Articular chondrocyte of knee joint (primary cell): ENCODE measurements around the gene CLN3. TPM values are rescaled to one million over a fixed set of nuclear protein-coding genes. Genes with fewer than 3 reads are reported as not detected.

Source experiments
- total RNA-seq: library from RNA; depleted of rRNA; stranded (reverse); fragments of >200 nt; gene quantifications from 2 replicates; pipeline ENCODE4 v1.2.3, GENCODE V29; 2012

The CLN3 gene
- 15.8 and 18.1 TPM in 2 replicates for total RNA-seq

GRCh38 chr16:28491970-28492474, at the start of gene CLN3:
Gene CLN3 (minus strand): TSS chr16:28492074. CDS start chr16:28491759, 315 bp downstream.

GRCh38 chr16:28538733-28539596, 47.1 kb upstream of the CLN3 start, which contains the start of gene NUPR1:
Gene NUPR1 (minus strand): TSS chr16:28538974. CDS start chr16:28538907, 67 bp downstream.

GRCh38 chr16:28494121-28494851, 2.4 kb upstream of the CLN3 start, which contains the start of gene APOBR:
Gene APOBR (plus strand): TSS chr16:28494643. CDS start chr16:28494682, 39 bp downstream.

Other genes with a start within 250 kb of the CLN3 start
- gene SBK1, start 199.5 kb downstream of the CLN3 start, total RNA-seq = not detected in 2 replicates
- 0.65 TPM in 1 of 2 replicates, not detected in the other for gene NPIPB6, start 128.6 kb downstream of the CLN3 start, total RNA-seq
- gene EIF3CL, start 88.2 kb downstream of the CLN3 start, total RNA-seq = 66.5 and 74.1 TPM in 2 replicates
- not detected in 2 replicates for gene NPIPB7, start 19.7 kb downstream of the CLN3 start, total RNA-seq
- gene APOBR, start 2.6 kb upstream of the CLN3 start, total RNA-seq = not detected in 2 replicates
- gene IL27, start 14.8 kb upstream of the CLN3 start, total RNA-seq = not detected in 2 replicates
- gene NUPR1, start 46.9 kb upstream of the CLN3 start, total RNA-seq = 22.7 and 32.4 TPM in 2 replicates
- gene SGF29, start 61.8 kb upstream of the CLN3 start, total RNA-seq = 7.8 and 10.8 TPM in 2 replicates
- 0.13 and 0.65 TPM in 2 replicates for gene SULT1A2, start 105.0 kb upstream of the CLN3 start, total RNA-seq
- 9.3 and 9.8 TPM in 2 replicates for gene SULT1A1, start 118.0 kb upstream of the CLN3 start, total RNA-seq
- gene NPIPB8, start 146.0 kb upstream of the CLN3 start, total RNA-seq = under 0.01 TPM in 1 of 2 replicates, not detected in the other
- gene EIF3C, start 219.4 kb upstream of the CLN3 start, total RNA-seq = 99.7 and 138 TPM in 2 replicates